Epithelial cell of prostate (primary cell): Measurements from ENCODE around the gene COMMD10.
A peak's percentile ranks its signal among the peaks of the same experiment; 100 is the strongest.
"Not testable (repeated sequence)": the region's sequence is repeated elsewhere in the genome, so short reads cannot be mapped to it uniquely, and the experiment has no call there.

ENCODE experiments used
- DNase-seq: peaks from one replicate; pipeline ENCODE4 v3.0.0-alpha.2; 2011; ENCODE audit warnings: low read depth, low spot score
- H3K27ac ChIP-seq: fragments of 450-650 bp; 2 replicates; pipeline ENCODE4 v1.5.1; 2017; ENCODE audit warnings: mild to moderate bottlenecking

COMMD10 gene

DNA sequence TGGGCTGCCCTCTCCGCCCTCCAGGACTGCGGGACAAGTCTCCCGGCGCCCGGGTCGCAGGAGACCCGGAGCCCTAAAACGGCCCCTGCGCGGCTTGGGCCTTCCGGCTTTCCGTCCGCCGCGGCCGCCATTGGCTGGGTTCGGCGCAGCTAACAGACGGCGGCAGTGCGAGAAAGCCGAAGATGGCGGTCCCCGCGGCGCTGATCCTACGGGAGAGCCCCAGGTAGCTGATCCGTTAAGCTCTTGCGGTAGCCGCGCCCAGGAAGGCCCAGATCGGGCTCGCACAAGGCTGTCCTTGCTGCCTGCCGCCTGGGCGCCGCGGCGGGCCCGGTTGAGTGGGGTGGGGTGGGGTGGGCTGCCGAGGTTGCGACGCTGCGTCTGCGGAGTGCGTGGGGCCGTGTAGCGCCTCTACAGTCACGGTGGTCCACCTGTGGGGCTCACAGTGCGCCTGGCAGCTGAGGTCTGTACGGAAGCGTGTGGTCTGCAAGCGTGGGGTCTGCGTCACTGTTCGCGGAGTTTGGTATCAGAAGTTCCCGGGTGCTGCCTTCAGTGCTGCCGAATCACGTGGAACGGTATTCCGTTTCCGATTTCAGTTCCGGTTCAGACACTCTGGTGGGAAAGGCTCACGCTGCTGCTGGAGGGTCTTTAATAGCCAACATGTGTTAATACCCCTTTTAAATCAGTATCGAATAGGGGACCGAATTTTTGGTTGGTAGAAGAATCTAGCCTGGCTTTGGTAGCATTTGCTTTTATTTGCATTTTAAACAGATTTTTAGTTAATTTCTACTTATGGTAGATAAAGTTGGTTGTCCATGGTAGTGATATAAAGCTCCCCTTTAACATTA is at the start of gene COMMD10:
COMMD10 (plus strand) TSS at position 155 of the 845 bp plus-strand sequence.
- no peak for DNase-seq
- H3K27ac ChIP-seq = peak within 1 kb of the TSS; percentile 67

DNA sequence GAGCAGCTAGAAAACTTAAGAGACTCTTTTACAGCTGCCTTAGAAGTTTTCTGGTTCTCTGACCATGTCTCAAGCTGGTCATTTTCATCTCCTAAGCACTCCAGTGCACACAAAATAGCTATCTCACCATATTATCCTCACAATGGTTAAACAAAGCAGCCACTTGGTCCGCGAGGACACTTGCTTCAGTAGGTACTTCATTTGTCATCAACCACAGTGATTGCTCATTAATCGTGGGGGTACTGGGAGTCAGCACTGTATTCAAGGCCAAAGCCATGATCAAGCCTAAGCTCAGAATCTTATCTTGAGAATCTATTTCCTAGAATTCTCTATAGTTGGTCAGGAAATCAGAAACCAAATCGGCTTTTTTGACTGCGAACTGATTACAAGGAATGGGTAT is 49.7 kb upstream of the COMMD10 start:
- H3K27ac ChIP-seq = no peak overlapping the region
- DNase-seq = no peak

DNA sequence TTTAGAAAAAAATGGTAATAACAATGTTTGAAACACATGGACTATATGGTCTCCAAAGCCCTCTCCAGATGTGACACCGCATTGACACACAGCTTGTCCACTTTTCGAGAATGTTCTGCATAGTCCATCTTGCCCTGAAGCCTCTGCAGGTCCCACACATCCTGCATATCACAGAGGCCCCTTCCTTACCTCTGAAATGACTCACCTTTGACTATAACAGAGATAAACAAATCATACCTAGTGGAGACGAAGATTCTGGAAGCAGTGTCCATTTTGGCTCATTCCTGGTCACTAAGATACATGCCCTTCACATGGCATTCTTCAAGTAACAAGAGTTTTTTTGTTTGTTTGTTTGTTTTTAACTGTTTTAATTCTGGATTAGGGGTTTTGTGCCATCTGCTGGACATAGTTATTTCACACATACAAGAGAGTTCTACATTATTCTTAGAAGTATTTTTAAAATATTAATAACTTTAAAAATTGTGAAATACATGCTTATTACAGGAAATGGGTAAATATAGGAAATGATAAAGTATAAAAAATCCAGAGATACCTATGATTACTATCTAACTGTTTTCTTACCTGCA is 47.5 kb upstream of the COMMD10 start:
- no peak overlapping the region for H3K27ac ChIP-seq
- no peak for DNase-seq

DNA sequence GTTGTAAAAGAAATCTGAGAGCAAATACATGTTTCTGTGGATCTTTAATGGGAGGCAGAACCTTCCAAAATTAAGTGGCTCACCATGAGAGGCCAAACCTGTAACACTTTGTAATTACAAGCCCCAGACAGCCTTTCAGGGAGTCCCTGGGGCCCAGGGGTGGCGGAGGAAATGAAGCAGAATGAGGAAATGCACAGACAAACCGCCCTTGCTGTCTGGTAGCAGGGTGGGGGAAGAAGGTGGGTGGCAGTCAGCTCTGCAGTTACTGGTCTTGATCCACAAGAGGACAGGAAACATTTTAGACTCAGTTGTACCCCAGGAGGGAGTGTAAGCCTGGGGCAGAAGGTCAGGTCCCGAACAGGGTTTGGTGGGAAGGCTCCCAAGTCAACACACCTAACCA is 46.0 kb upstream of the COMMD10 start:
- no peak for DNase-seq
- H3K27ac ChIP-seq = no peak overlapping the region

DNA sequence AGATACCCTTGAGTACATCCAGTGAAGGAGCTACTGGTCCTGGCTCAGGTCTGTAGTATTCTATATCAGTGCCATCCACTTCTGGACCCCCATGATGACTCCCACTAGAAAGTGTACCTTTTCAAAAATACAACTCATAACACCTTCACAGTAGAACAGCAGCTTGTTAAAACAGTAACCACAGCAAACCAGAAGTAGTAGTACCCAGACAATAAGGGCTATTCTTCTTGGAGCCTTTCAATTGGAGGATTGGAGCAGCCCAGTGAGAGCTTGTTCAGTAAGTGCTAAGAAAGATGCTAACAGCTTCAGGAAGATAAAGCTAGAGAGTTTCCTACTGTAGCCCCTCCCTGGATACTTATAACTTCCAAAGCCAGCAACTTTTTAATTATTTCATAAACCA is 42.5 kb upstream of the COMMD10 start:
- H3K27ac ChIP-seq = no peak overlapping the region
- DNase-seq = no peak

DNA sequence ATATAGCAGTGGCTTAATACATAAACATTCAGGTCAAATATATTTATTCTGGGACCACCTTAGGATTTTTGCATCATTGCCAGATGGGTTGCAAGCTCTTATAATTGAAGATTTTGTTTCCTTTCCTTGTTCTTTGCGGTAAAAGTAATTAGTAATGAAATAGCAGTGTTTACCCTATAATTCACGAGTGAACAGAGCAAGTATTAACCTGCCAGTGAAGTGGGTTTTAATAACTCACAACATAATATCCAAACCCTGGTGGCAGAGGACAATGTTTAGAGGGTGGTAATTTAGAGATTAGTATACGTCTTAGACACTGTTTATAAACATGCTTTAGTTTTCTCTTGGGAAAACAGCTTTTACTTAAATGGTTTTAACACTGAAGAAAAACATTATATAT is 40.8 kb upstream of the COMMD10 start:
- DNase-seq = no peak
- H3K27ac ChIP-seq = no peak overlapping the region

DNA sequence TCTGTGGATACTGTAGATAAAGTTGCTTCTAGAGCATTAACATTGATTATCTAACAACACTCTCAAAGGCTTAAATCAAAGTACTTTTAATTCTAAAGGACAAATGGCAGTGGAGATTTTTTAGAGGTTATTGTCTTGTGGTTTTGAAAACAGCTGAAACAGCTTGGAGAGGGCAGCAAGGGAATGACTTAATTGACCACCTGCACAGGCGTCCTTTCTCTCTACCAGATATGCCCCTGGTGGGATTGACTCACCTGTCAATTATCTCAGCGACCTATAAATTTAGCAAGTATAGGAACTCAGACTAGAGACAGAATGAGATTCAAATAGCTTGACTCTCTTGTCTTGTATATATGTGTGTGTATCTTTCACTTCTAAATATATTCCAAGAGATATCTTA is 39.0 kb upstream of the COMMD10 start:
- no peak overlapping the region for H3K27ac ChIP-seq
- DNase-seq = no peak

DNA sequence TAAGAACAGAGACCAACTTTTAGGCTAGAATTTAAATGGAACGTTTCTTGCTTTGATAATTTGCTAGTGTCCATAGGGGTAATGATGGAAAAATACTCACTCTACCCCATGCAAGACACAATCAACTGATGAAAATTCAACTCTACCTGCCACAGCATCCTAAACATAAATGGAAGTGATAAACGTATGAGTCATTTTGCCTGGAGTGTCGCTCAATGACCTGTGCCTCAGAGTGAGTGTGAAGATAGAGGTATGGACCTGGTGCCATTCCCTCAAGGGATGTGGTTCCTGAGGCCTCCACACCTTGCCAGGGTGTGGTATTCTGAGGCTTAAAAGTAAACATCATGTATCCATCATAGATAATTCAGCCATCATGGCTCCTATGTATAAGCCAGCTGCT is 38.6 kb upstream of the COMMD10 start:
- DNase-seq = no peak
- no peak overlapping the region for H3K27ac ChIP-seq

DNA sequence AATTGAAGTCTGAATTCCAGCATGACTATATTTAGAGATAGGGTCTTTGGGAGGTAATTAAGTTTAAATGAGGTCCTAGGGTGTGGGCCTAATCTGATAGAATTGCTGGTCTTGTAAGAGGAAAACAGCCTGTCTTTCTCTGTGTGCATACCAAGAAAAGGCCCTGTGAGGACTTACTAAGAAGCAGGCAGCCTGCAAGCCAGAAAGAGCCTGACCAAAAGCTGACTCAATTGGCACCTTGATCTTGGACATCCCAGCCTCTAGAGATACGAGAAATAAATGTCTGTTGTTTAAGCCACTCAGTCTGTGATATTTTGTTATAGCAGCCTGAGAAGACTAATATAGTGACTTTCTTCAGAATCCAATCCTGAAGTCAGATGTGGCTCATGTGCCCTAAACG is 38.0 kb upstream of the COMMD10 start:
- H3K27ac ChIP-seq = no peak overlapping the region
- no peak for DNase-seq

DNA sequence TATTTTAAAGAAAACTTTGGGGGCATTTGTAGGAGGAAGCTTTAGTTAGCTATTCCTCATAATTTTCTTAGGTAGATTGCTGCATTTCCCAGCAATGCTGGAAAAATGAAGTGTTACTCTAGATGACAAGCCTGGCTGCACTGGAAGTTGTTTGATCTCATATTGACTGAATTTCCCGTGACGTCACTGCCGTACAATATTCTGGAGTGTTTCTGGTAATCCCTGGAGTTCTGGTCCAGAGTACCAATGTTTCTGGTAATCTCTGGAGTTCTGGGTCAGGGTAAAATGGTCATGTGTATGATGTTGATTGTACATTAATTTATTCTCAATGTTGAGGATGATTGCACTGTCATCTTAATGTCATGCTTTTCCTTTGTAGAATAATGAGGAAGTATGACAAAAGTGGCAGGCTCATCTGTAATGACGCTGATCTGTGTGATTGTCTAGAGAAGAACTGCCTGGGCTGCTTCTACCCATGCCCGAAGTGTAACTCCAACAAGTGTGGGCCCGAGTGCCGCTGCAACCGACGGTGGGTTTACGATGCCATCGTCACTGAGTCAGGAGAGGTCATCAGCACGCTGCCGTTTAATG is 26.4 kb upstream of the COMMD10 start:
- H3K27ac ChIP-seq = no peak overlapping the region
- DNase-seq = no peak

DNA sequence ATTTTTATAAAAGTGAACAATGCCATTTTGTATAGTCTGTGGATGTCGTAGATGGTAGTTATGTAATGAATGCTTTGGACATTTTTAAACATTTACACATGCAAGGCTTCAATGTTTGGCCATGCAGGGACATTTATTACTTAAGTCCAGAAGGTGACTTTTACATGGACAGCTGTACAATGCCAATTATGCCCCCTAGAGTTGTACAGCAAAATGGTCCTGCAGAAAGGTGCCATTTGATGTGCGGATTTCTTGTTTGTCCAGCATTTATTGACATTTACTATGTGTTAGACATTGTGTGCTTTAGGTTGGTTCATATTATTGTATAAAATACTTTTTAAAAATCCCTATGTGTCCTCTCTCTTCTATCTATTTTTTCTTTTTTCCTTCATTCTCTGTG is 22.5 kb upstream of the COMMD10 start:
- H3K27ac ChIP-seq = no peak overlapping the region
- DNase-seq = no peak

DNA sequence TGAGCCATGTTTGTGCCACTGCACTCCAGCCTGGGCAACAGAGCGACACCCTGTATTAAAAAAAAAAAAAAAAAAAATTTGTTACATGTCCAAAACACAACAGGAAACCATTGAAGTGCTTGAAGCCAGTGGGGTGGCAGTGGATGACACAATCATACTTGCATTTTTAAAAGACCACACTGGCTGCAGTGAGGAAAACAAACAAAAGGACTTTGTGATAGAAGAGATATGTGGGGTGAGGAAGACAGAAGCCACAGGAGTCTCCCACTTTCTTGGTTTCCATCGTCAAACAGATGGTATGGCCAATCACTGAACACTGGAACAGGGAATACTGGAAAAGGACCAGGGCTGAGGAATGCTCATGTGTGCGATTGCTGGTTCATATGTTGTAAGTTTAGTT is 20.9 kb upstream of the COMMD10 start:
- DNase-seq = no peak
- no peak overlapping the region for H3K27ac ChIP-seq

DNA sequence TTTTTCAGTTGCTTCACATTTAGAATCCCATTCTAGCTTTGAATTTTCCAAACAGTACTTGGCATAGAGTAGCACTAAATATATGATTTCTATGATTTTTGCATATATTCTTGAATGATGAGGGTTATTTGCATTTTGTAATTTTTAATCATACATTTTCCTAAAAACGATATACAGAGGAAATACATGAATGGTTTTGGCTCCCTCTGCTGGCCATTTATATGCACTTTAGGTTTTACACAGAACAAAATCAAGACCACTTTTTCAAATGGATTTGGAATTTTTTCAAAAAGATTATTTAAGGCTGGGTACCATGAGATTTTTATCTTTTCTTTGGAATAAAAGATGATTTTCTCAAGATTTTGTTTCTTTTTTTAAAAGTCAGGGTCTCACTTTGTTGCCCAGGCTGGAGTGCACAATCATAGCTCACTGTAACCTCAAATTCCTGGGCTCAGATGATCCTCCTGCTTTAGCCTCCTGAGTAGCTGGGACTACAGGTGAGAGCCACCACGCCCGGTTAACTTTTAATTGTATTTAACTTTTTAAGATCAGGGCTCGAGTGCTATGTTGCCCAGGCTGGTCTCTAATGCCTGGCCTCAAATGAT is 16.7 kb upstream of the COMMD10 start:
- DNase-seq = no peak
- H3K27ac ChIP-seq = no peak overlapping the region

DNA sequence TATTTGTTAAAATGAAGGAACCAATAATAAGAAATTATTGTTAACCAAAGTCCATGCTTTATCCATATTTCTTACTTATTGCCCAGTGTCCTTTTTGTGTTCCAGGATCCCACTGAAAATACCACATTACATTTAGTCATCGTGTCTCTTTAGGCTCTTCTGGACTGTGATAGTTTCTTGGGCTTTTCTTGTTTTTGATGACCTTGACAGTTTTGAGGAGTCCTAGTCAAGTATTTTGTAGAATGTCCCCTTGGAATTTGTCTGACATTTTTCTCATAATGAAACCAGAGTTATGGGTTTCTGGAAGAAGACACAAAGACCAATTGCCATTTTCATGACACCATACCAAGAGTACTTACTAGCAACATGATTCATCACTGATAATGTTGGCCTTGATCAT is 13.6 kb upstream of the COMMD10 start:
- no peak overlapping the region for H3K27ac ChIP-seq
- no peak for DNase-seq

DNA sequence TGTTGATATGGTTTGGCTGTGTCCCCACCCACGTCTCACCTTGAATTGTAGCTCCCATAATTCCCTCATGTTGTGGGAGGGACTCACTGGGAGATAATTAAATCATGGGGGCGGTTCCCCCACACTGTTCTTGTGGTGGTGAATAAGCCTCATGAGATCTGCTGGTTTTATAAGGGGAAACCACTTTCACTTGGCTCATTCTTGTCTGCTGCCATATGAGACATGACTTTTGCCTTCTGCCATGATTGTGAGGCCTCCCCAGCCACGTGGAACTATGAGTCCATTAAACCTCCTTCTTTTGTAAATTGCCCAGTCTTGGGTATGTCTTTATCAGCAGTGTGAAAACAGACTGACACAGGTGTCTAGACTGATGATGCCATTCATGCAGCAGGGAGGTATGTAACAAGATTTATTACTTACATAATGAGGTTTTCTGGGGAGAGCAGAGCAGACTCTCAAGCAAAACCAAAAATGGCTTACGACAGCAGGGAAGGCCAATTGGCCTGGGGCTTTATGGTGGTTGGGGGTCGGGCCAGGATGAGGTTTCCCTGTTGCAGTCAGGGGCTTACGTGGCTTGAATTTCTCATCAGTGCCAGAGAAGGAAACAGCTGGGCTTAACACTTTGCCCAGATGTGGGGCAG is 9.5 kb upstream of the COMMD10 start:
- no peak overlapping the region for H3K27ac ChIP-seq
- DNase-seq = no peak

DNA sequence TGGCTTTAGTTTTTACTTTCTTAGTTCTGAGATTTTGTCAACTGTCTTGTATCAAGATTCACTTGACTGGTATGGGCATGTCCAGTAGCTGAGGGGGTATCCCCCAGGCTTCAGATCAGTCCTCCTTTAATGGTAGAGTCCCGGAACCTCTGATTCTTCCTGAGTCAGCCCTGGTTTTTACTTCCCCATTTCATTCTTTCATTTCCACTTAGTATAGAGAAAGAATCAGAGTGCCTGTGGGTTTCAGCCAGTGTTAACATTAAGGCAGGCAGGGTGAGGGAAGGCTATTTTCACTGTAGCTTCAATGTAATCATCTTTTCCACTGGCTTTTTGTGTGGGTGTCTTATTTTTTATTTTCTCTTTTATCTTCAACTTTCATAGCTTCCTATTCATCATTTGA is 8.3 kb upstream of the COMMD10 start:
- H3K27ac ChIP-seq = no peak overlapping the region
- no peak for DNase-seq

DNA sequence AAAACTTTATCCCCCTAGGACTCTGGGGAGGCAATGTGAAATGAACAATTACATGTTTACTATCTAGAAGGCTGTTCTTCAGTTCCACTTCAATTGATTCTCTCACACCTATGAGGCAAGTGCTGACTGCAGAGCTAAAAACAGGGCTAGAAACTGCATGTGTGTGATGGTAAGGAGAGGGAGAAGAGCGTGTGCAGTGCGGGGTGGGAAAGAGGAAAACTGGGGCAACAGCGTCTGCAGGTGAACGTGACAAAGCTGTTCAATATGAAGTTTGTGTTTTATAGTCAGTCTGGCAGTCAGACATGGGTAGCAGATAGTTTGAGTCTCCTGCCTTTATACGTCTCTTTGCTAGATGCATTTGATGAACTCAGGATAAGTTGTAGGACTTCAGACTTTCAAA is 6.6 kb upstream of the COMMD10 start:
- H3K27ac ChIP-seq = no peak overlapping the region
- no peak for DNase-seq

DNA sequence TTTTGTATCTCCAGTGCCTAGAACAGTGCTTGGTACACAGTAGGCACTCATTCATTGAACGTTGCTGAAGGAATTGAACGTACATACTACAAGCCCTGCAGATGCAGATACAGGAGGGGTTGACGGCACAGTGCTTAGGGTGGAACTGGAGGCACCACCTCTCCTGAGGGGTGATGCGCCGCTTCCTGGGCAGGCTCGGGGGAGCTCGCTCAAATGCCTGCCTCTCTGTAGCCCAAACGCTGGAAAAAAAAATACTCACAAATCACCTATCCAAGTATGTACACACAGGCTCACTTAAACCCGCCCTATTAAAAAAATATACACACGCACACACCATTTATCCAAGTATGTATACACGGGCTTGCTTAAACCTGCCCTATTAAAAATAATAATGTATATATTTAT is 536 bp upstream of the COMMD10 start:
- no peak for DNase-seq
- H3K27ac ChIP-seq = peak overlapping the region; percentile 67

DNA sequence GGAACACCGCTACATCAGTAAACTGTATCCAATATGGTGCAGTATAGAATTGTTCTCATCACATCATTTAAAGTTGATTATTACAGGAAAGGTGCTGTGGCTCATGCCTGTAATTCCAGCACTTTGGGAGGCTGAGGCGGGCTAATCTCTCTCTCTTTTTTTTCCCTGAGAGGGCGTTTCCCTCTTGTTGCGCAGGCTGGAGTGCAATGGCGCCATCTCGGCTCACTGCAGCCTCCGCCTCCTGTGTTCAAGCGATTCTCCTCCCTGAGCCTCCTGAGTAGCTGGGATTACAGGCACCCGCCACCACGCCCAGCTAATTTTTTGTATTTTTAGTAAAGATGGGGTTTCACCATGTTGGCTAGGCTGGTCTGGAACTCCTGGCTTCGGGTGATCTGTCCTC is 1.5 kb downstream of the COMMD10 start:
- H3K27ac ChIP-seq = not testable (repeated sequence)

DNA sequence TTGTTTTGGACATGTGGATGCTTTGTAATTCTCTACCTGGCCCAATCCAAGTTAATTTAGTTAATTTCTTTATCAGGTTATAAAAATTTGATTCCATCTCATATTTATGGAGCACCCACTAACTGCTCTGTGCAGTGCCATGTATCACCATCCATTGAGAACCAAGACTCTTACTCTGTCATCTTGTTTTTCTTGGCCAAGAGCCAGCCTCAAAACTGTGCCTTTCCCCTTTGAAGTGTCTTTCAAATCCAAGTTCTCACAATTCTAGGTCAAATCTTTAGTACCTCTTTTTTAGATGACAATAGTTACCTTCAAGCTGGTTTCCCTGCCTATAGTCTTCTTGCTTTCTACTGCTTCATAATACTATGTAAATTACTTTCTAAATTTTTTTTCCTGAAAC is 3.2 kb downstream of the COMMD10 start:
- no peak for DNase-seq
- no peak overlapping the region for H3K27ac ChIP-seq

More for the DNA sequence above, 1.5 kb downstream of the COMMD10 start:
- not testable (repeated sequence) for DNase-seq

DNA sequence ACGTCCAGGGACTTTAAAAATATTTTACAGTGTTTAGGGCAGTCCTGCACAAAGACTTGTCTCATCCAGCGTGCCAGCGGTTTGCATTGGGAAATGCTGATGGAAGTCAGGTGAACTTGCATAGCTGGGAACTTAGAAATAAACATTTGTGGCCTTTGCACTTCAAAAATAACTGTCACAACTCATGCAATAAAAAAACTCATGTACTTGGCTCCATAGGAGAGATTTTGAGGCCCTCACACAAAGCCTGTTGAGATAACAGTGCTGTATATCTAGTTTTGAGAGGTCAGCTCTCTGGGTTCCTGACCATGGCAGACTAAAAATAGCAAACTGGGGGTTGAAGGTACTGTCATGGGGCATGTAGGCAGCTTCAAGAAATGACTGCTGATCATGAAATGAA is 5.5 kb downstream of the COMMD10 start:
- no peak for DNase-seq
- H3K27ac ChIP-seq = no peak overlapping the region
